GM04504 (cell line): ENCODE measurements around the gene SEPTIN14.
"Not testable (repeated sequence)": the region's sequence is repeated elsewhere in the genome, so short reads cannot be mapped to it uniquely, and the experiment has no call there.

Source experiments
- DNase-seq: peaks from one replicate; pipeline ENCODE4 v3.0.0-alpha.2; 2012; ENCODE audit warnings: low read depth

SEPTIN14 gene

DNA sequence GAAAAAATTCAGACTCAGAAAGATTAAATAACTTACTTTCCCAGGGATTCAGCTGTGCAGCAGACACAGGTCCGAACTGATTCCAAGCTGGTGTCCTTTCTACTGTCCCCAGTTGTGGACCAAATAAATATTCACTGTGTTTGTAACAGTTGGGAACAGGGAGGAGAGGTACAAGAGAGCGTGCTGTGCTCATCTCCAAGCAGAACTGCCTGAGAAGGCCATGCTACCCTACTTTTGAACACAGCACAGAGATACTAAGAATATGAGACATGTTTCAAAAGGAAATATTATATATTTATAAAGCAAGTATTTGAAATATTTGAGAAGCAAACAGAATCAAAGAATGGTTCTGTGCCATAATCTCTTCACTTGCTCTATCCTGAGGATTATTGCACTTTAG lies at the start of gene SEPTIN14:
TSS of gene SEPTIN14 (minus strand) at position 101 of the 400 bp plus-strand sequence. CDS start 756 bp downstream, outside the sequence.
- DNase-seq, result not testable (repeated sequence)

DNA sequence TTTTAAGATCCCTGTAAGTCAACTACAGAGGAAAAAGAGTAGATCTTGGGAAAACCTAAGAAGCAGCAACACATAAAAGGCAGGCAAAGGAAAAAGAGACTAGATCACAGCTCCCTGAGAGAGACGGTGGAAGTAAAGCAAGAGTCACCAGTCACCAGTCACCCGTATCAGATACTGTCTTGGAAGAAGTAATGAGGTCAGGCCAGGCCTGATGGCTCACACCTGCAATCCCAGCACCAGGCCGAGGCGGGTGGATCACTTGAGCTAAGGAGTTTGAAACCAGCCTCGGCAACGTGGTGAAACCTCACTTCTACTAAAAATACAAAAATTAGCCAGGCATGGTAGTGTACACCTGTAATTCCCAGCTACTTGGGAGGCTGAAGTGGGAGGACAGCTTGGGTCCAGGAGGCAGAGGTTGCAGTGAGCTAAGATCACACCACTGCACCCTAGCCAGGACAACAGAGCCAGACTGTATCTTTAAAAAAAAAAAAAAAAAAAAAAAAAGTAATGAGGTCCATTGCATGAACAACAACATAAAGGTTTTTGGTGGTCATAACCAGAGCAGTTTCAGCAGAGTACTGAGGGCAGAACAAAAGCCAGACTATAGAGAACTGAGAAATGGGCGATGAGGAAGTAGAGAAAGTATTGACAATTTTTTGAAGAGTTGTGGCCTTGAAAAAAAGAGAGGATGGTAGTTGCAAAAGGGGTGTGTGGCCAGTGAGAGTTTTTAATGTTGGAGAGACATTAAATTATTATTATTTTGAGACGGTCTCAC lies 41.6 kb upstream of the SEPTIN14 start:
- no peak for DNase-seq

GRCh38 chr7:55901059-55901458 lies 38.5 kb upstream of the SEPTIN14 start:
- not testable (repeated sequence) for DNase-seq

DNA sequence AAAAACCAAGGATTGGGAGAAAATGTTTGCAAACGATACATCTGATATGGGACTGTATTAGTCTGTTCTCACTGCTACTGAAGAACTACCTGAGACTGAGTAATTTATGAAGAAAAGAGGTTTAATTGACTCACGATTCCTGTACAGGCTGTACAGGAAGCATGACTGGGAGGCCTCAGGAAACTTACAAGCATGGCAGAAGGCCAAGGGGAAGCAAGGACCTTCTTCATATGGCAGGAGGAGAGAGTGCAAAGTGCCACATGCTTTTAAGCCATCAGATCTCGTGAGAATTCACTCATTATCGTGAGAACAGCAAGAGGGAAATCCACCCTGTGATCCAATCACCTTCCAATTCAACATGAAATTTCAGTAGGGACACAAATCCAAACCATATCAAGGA lies 35.7 kb upstream of the SEPTIN14 start:
- no peak for DNase-seq

DNA sequence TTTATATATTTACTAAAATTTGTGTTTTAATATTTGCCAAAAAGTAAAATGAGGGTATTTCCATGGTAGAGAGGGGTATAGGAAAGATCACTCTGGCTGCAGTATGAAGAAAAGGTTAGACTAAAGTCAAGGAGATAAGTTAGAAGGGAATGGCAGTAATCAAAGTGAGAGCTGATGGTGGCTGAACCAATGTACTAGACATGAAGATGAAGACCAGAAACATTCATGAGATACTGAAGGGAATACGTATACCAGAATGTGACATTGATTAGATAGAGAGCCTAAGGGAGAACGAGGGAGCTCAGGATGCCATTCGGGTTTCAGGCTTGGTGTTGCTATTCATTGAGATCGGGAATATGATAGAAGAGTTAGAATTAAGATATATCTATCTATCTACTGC lies 32.5 kb upstream of the SEPTIN14 start:
- DNase-seq, result no peak

DNA sequence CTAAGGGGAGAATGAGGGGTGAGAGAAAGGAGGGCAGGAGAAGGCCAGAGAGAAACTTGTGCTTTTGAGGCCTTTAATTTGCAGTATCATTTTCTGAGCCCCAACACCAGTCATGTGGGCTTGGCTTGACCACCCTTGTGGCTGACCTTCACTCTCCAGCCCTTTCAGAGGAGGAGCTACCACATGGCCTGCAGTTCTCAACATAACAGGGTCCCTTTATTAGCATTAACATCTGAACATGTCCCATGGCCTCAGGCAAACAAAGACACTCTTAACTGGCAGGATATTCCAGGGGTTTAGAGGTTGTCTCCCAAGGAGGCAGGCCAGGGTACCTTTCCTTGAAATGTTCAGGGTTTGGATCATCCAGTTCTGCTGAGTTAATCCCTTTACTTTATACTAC lies 31.4 kb upstream of the SEPTIN14 start:
- DNase-seq, result no peak

GRCh38 chr7:55888378-55888777 lies 25.8 kb upstream of the SEPTIN14 start:
- not testable (repeated sequence) for DNase-seq

- no peak for DNase-seq
Observed at GRCh38 chr7:55887821-55888247, 25.3 kb upstream of the SEPTIN14 start.

GRCh38 chr7:55884321-55884720 lies 21.8 kb upstream of the SEPTIN14 start:
- DNase-seq, result no peak

- no peak for DNase-seq
Observed at GRCh38 chr7:55878691-55879090, 16.1 kb upstream of the SEPTIN14 start.

GRCh38 chr7:55877308-55877707 lies 14.8 kb upstream of the SEPTIN14 start:
- DNase-seq, result no peak

DNA sequence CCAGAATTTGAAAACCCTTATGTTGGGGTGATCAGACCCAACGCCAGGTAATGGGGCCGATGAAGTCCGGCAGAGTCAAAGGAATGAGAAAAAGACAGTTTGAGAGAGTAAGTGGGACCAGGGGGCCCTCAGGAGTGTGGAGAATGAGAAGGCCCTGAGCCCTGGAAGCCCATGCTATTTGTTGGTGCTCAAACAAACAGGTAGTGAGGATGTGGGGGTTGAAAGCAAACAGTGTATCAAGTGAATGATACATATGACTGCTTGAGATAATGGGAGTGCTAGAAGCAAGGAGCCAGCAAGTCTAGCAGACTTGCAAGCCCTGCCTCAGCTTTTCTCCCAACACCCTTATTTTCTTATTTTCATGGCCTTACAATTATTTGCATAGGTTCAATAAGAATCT lies 11.2 kb upstream of the SEPTIN14 start:
- no peak for DNase-seq

DNA sequence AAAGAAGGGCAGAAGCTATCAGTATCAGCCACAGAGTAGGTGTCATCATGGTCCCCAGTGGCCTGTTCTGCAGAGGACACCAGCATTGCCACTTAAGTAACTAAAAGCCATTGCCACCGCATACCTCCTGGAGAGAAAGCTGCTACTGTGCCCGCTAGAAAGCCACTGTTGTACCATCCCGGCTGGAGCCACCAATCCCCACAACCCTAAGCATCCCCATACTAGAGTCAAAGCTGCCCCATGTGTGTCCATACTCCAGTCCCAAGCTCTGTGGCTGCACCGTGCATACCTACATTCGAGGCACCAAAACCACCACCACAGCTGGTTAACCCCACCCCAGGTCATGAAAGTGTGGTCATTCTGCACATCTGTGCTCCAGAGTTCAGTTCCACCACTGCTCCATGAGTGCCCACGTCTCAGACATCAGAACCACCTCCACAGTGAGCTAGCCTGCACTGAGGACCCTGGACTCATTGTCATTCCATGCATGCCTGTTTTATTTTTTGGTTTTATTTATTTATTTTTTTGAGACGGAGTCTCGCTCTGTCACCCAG lies 9.5 kb upstream of the SEPTIN14 start:
- no peak for DNase-seq

DNA sequence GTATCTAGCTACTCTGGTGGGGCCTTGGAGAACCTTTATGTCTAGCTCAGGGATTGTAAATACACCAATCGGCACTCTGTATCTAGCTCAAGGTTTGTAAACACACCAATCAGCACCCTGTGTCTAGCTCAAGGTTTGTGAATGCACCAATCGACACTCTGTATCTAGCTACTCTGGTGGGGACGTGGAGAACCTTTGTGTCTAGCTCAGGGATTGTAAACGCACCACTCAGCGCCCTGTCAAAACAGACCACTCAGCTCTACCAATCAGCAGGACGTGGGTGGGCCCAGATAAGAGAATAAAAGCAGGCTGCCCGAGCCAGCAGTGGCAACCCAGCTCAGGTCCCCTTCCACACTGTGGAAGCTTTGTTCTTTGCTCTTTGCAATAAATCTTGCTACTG lies 6.4 kb upstream of the SEPTIN14 start:
- DNase-seq, result not testable (repeated sequence)

DNA sequence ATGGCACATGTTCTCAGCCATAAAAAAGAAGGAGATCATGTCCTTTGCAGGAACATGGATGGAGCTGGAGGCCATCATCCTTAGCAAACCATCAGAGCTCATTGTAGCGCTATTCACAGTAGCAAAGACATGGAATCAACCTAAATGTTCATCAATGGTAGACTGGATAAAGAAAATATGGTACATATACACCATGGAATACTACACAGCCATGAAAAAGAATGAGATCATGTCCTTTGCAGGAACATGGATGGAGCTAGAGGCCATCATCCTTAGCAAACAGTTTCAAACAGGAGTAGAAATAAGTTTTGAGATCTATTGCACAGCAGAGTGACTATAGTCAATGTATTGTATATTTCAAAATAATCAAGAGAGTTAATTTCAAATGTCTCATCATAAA lies 17.4 kb downstream of the SEPTIN14 start:
- not testable (repeated sequence) for DNase-seq

- no peak for DNase-seq
Observed at GRCh38 chr7:55838595-55838994, 24.0 kb downstream of the SEPTIN14 start.

DNA sequence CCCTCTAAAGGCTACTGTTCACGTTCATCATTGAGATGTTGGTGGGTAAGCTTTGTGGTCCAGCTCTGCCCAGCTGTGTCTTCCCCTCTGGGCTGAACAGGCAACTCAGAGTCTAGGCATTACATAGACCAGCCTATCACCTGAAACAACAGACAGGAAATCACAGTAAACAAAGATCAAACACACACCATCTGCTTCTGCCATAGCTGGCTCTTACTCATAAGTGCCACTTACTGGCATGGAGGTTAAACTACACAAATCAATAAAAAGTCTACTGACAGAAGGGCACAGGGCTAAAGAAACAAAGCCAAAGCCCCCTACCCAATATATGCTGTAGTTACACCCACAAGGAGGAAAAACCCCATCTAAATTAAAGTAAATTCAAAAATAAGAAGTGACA lies 35.0 kb downstream of the SEPTIN14 start:
- no peak for DNase-seq

GRCh38 chr7:55818686-55819085 lies 43.9 kb downstream of the SEPTIN14 start:
- DNase-seq, result no peak

GRCh38 chr7:55797260-55797659 lies 65.3 kb downstream of the SEPTIN14 start:
- DNase-seq, result not testable (repeated sequence)

DNA sequence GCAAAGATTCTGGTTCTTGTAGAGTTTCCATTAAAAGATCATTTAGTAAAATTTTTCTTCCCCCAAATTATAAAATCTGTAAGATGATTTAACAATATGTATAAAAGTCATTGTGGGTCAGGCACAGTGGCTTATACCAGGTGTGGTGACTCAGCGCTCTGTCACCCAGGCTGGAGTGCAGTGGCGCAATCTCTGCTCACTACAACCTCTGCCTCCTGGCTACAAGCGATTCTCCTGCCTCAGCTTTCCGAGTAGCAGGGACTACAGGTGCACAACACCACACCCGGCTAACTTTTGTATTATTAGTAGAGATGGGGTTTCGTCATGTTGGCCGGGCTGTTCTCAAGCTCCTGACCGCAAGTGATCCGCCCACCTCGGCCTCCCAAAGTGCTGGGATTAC lies 68.0 kb downstream of the SEPTIN14 start:
- DNase-seq, result no peak

- DNase-seq, result no peak
Observed at GRCh38 chr7:55792048-55792447, 70.5 kb downstream of the SEPTIN14 start.

GRCh38 chr7:55787796-55788195 lies 74.8 kb downstream of the SEPTIN14 start:
- DNase-seq, result no peak

DNA sequence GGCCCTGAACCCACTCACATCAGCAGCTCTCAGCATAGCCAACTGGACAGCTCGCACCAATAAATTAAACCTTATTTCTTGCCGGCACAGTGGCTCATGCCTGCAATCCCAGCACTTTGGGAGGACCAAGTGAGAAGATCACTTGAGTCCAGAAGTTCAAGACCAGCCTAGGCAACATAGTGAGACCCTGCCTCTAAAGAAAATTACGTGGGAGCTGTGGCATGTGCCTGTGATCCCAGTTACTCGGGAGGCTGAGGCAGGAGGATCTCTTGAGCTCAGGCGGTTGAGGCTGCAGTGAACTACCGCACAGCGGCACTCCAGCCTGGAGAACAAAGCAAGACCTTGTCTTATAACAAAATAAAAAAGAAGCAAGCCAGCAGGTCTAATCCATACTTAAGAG lies 75.7 kb downstream of the SEPTIN14 start:
- DNase-seq, result no peak

DNA sequence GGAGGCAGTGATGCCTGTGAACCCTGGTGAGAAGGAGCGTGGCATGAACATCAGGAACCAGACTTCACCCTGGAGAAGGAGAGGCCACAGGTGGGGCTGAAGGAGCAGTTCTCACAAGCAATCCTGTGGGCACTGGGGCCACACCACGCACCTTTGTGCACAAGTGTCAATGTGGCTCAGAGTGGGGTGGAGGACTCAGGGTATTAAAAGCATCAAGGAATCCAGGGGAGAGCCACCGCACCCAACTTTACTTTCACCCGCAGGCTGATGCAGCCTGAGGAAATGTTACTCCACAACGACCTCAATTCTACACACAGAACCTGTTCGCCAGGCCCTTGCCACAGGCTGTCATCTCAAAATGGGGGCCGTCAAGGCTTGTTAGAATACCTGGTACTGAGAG lies 77.1 kb downstream of the SEPTIN14 start:
- DNase-seq, result not testable (repeated sequence)
